HS-5 (cell line): ENCODE data around the gene CD247.

Experiments used
- DNase-seq: peaks from one replicate; pipeline ENCODE4 v3.0.0-alpha.2; 2012; ENCODE audit warnings: low read depth

Gene CD247

DNA sequence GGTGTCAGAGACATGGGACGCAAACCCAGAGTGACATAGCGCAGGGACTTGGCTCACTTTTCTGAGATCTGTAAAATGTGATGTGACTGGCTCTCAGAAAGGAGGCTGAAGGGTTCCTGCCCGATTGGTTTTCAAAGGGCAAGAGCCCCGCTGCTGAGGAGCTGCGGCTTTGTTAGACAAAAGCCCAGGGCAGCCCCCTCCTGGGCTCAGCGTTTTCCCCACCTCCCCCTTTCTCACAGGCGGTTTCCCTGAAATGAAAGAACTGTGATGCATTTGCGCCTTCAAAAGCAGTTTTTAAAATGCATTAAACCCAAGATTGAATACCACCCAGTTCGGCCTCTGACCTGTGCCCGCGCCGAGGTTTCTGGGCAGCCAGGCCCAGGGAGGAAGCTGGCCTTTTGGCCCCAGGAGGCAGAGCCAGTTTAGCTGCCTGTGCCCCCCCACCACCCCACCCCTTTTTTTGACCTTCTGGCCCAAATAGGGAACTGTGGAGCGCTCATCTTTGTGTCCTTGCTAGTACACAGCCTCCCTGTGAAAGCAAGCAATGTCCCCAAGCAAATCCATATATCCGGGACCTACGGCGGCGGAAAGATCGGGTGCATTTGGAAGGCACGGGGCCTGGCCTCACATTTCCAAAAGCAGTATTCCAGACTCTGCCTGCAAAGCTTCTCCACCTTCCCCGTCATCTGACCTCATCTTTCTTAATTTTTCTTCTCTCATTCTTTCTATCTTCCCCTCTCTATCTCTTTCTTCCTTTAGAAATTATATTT lies 28.6 kb downstream of the CD247 start:
- no peak for DNase-seq

DNA sequence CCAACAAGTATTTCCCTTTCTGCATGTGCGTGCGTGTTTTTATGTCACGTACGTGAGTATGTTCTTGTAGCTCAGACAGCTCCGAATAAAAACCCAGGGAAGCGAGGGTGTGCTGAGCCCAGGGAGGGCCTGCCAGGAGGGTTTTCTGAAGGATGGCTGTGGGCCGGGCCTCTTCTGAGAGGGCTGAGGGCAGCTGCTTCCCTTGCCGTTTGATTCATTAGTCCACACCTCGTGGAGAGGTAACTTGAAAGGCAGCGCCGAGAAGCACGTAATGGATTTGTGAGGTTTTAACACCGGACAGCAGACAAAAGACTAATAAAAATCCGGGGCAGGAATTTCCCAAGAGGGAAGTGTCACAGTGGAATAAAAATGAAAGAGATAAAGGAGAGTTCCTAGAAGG lies 29.5 kb downstream of the CD247 start:
- no peak for DNase-seq

DNA sequence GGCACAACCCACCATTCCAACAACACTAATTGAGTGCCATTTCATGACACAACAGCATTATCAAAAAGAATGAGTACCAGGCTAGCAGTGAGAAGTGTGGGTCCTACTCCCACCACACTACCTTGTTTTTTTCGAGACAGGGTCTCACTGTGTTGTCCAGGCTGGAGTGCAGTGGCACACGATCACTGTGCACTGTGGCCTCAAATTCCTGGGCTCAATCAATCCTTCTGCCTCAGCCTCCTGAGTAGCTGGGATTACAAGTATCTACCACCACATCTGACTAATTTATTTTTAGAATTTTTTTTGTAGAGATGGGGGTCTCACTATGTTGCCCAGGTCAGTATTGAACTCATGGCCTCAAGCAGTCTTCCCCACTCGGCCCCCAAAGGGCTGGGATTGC lies 30.7 kb downstream of the CD247 start:
- no peak for DNase-seq

DNA sequence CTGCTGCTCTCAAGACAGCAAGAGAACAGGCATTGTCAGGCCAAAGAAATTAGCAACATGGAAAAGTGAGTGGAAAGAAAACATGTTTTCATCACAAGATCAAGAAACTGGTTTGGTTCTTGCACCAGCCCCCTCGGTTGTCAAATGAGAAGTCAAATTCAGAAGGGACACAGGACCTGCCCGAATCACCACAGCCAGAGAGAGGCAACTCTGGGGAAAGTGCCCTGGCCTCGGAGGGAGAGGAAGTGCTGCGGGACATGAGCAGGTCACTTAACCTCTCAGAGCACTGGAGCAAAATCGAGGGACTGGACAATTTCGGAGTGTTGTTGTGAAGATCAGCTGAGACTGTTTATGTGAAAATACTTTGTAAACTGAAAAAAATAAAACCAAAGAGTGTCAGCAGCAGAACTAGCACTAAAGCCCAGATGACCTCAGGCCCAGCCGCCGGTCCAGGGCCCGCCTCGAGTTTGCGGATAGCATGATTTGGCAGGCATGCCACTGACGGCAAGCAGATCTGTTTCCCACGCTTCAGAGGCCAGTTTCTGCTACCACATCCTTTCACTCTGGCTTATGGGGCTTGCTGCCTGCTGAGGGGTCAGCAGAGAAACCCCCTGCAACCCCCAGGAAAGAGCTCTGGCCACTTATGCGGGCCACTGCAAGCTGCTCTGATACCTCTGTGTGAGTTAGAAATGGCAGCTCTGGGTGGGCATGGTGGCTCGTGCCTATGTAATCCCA lies 32.1 kb downstream of the CD247 start:
- DNase-seq: no peak

DNA sequence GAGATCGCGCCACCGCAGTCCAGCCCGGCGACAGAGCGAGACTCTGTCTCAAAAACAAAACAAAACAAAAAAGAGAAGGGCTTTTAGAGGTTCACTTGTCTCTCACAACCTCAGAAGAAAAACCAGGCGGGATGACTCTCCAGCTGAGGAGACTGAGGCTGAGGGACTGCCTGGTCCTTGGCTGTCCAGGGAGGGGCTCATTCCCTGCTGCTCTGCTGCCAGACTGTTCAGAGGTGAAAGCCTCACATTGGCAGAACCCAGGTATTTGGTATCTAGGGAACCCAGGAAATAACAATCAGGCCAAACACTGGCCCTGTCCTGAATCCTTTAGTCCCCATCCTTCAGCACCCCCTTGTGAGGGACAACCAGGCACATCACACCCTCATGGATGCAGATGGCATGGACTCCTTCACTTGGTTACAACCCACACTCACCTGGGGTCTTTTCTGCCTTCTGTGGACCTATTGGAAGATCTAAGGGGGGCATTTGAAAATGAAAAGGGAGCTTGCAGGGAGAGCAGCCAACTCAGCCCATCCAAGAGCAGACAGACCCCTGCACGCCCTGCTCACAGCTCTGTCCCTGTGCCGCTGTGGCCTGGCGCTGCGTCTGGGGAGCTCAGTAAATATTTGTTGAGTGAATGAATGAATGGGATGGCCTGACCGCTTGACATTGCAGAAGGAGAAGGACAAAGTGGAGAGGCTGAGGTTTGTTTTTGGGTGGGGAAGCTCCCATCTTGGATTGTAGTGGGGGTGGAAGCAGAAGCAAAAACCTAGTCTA lies 33.4 kb downstream of the CD247 start:
- DNase-seq: no peak

DNA sequence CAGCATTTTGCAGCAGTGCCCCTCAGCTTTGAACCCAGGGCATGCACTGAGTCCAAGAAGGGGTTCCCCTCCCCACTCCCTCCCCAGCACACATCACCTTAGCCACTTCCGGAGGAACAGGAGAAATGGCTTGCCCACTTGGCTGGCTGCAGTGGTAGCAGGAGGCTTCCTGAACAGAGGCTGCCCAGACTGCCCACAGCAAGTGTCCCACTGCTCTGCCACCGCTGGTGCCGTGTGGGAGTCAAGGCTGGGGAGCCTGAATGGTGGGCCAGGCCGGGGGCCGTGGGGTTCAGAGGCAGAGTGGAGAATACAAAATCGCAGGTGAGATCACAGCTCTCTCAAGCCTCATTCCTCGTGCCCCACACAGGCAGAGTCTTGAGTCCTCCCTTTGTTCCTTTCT lies 34.5 kb downstream of the CD247 start:
- DNase-seq: no peak

DNA sequence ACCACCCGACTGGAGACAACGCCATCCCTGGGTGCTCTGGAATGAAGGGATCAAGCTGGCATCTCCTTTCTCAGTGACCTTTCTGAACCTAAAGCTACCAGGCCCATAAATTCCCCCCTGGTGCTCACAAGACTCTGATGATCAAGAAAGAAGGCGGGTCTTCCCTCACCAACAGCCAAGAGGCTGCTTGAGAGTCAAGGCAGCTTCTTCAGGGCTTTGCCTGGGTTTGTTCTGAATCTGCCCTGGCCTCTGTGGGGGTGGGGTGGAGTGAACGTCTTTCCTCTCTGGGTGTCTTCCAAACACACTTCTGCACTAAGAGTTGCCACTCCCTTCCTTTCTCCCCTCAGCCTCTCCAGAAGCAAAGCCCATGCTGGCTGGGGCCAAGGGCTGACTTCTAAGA lies 36.1 kb downstream of the CD247 start:
- no peak for DNase-seq

DNA sequence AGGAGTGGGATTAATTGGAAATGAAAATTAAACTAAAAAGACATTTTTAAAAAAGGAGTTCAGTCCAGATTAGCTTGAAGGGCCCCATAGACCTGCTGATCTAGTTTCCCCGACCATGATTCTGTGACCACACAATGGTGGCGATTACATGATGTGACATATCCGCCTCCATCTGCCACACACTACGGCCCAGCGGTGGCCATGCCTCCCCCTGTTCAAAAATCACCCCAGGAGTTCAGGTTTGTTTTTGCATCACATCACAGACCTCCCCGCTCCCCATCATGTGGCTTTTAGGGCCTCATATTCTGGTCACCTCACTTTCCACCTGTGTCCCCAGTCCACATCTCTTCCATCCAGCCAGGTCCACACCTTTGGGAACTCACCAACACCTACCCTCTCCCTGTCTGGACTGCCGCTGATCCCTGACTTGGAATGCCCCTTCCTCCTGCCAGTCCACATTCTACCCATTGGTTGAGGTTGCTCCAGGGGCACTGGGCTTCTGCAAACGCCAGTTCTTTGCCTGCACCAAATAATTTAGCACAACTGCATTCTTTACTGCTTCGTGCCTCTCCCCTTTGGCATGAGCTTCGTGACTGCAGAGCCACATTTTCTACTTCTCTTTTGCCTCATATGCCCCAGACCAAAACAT lies 38.9 kb downstream of the CD247 start:
- no peak for DNase-seq

DNA sequence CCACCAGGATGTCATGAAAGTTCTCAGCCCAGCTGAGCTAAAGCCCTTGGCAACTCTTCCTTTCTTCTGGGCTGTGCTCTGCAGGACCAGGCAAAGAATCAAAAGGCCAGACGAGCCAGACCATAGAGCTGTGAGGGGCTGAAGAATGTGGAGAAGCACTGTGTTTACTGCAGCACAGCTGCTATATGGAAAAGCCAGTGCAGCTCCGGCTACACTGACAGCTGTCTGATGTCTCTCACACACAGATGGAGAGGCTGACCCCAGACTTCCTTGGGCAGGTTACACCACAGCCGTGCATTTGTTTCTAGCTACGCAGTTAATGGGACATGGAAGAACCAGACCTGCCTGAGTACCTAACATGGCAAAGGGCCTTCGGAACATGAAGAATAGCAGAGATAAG lies 40.3 kb downstream of the CD247 start:
- no peak for DNase-seq

DNA sequence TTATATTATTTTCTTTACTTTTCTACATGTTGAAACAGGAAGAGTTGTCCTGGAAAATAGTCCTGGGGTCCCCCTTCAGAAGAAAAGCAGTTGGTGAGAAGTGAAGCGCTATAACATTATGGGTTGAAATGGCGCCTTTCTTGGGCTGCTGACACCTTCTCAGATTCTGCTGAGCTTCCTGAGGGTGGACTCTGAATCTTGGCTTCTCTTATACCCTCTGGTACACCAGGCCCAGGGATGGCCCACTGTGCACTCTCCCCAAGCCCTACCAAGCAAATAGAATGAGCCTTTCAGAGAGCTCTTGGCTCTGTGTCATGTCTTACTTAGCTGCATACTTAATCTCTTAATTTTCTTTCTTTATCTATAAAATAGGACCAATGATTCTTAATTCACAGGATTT lies 42.3 kb downstream of the CD247 start:
- no peak for DNase-seq

DNA sequence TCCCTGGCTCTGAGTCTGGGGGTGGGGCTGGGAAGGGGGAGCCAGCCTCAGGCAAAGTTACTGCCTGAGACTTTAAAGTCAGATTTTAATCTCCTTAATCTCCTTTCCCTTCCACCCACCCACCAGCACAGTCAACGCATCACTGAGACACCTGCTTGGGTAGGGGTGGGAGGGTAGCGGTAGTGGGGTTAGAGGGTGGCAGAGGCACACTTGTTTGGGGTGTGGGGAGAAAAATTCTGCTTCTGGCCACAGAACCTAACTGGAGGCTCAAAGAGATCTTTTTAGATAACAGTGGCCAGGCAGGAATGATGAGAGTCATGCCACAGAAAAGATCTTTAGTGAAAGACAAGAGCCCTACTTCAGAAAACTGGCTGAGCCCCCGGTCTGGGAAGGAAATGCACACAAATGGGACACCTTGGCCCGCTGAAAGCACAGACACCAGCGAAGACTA lies 44.1 kb downstream of the CD247 start:
- DNase-seq: no peak

DNA sequence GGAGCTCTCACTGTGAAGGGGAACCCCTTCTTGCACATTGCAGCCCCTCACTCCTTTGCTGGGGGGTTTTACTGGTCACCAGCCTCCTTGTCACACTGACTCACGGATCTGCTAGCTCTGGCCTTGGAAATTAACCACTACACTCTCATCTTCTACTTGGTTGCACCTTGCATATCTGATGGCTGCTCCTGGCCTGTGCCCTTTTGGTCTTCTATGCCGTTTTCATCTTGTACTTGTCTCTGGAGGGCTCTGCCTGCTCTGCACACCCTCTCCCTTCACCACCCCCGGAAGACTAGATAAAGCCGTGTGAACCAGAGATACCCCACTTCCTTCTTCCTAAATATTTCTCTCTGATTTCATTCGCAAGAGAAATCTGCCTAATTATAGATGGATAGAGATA lies 44.6 kb downstream of the CD247 start:
- DNase-seq: no peak

DNA sequence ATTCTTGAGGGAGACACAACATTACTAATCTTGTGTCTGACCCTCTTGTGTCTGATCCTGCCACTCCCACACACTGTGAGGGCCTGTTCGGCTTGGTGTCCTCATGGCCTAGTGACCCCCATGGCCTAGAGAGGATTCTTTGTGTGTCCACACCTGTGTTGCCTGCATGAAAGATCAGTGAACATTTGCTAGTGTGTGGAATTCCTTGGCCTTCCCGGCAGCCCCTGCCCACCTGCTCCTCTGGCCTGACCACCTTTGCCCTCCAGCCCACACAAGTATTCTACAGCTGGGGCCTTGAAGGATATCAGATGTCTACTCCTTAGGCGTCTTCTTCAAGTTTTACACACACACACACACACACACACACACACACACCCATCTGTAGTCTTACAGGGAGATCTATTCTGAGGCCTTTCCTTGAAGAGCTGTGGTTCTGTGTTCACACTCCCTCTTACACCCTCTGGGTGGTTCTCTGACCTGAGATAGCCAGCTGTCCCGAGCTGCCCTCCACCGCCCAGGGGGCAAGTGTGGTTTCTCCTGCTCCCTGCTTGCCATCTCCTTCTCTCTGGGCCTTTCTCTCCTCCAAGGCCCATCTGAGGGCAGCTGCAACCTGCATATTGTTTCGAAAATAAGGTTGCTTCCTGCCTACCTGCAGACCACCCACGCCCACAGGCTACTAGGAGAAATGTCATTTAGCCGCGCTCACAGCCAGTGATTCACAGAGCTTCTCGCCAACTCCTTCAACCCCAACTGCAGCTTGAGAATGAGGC lies 45.4 kb downstream of the CD247 start:
- DNase-seq: no peak

DNA sequence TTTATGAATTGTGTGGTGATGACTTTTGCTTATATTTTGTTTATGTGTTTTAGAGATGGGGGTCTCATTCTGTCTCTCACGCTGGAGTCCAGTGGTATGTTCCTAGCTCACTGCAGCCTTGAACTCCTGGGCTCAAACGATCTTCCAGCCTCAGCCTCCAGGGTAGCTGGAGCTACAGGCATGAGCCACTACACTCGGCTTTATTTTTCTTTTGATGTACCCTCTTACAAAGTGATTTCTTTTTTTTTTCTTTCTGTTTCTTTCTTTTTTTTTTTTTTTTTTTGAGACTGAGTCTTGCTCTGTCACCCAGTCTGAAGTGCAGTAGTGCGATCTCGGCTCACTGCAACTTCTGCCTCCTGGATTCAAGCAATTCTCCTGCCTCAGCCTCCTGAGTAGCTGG lies 46.8 kb downstream of the CD247 start:
- no peak for DNase-seq

DNA sequence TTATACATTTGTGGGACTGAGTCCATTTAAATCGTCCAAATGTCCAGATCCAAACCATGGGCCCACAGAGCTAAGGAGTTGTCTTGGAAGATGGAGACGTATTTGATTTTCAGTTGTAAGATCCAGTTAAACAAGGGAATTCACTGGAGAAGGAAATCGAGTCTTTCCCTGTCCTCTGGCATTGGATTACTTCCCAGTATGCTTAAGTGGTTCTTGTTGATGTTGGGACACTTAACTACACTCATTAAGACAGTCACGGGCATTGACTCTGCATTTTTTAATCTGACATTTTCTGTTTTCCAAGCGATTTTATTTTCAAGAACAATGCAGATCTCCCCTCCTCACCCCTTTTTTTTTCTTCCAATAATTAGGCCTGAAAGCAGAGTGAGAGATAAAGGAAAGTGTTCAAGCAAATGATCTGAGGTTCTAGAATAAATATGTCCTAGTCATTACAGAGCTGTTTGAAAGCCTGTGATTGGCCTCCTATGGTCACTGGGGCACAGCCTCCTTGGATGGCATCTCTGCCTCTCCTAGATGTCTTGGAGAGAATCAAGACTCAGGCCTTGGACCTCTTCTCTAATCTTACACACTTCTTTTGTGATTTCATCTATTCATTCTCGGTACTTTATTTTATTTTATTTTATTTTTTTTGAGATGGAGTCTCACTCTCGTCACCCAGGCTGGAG lies 48.9 kb downstream of the CD247 start:
- DNase-seq: no peak

DNA sequence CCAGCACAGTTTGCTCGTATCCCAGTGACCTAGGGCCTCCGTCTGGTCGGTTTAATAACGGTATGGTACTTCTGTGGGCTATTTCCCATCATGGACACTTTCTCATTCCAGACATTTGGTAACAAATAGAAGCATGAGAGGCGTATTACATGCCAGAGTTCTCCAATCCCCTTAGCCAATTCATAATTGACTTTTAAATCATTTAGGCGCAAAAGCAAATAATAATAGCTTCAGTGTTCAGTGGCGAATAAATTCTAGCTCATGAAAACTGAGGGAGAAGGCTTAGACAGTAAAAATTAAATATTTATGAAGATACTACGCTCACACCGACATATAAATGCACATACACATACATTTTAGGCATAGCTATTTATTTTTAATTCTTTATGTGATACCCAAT lies 50.6 kb downstream of the CD247 start:
- no peak for DNase-seq

DNA sequence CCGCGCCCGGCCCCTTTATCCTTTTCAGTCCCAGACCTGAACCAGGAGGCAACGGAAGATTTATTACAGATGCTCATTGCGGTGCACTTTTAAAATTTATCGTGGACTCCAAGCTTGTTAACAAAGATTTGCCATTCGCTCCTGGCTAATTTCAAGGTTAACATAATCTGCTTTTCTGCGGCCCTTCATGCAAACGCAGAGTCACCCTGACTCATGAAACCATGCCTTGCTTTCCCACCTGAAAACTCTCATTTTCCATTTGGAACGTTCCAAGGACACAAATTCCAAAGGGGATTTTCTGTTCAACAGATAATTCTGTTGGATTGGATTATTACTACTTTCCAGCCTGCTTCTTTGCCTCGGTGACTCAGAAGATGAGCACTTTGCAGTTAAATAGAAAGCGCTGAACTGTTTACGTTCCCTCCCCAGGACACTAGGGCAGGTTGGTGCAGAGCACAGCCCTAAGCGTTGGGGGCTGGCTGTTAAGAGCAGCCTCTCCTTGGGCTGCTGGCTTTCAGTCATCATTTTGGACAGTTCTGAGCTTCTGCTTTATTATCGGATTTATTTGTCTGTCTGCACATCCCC lies 51.1 kb downstream of the CD247 start:
- DNase-seq: no peak

DNA sequence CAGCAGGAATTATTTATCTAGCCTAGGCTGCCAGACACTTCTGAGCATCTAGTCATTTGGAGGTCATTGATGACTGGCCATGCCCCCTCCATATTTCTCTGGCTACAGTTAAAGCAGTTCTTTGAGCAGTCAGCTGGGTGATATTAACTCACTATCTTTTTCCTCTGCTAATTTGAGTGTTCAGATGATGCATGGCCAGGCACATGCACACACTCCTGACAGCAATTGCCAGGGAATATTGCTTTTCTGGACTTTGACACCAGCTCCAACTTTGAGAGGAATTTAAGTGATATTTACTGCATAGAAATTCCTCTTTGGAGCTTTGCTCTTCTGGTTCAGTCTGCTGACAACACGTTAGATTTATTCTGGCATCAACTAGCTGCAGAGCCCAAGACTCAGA lies 52.6 kb downstream of the CD247 start:
- DNase-seq: no peak

DNA sequence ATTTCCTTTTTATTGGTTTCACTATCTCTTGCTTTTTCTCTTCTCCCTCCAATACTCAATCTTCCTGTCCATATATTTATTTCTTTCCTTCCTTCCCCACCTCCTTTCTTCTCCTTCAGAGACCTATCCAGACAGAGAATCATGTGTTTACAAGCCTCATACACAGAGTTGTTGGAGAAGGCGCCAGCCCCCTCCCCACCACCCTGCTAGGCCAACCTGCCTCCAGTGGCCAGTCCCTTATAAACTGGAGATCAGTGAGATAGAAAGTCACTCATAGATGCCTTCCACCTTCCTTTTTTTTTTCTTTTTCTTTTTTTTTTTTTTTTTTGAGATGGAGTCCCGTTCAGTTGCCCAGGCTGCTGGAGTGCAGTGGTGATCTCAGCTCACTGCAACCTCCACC lies 53.3 kb downstream of the CD247 start:
- no peak for DNase-seq

DNA sequence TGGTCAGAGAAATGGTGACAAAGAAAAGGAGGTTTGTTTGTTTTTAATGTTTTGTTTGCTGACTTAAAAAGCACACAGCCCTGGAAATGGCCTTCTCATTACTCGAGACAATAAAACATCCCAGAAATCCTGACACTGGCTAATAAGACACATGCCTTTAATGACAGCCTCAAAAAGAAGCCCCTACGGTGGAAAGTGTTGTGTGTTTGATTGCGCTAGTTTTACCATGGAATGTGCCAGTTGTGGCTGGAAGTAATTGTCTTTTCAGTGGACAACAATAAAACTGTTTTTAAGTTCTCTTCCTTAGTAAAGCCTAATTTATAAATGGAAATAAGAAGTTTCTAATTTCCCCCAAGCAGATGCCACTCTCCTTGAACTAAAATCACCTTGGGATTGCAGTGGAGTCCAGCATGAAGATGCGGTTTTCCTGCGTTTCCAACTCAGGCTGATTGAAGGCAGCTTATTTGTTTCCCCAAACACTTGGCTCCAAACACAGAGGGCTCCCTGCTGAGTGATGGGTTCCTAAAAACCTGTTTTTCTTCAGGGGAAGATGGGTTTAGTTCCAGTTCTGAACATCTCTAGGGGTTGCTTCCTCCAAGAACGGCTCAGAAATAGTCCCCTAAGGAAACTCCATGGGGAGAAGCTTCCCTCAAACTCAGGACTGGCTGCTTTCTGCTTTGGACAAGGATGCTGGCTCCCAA lies 54.3 kb downstream of the CD247 start:
- no peak for DNase-seq
